HG03066 (cell line): ENCODE results near the gene FAM216A.

Source experiments
- ATAC-seq: cut with Tn5 transposase; IDR thresholded peaks from one replicate; pipeline ENCODE4 v1.9.1; 2021; ENCODE audit warnings: low read depth; ENCODE audit not compliant: unreplicated experiment

The FAM216A gene

DNA sequence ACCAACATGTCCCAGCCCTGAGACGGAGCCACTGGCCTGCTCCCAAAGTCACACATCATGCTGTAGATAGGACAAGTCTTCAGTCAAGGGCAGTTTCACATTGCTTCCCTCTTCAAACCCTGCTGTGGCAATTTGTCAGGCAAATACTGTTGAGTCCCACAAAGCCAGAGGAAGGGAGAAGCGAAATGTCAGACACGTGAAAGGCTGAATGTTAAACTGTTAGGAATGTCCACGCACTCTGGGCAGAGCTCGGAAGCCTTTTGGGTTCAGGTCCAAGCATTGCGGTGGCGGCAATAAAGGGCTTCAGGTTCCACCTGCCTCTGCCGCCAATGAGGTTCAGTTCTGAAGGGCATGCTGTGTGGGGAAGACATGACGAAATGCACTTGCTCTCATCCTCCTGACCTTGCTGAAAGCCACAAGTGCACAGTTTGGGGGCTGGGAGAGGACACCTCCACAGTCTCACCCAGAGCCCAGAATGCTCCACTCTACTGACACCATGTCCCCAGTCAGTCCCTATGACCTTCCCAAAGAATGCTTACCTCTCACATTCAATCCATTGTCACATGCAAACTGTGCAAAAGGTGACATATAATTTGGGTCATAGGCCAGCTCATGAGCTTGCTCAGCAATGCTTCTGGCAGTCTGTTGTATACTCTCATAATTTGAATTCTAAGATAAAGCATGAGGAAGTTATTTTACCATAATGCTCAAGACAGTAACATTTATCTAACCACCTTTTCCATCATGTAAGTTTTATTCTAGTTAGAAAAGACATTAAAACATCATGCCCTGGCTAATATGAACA is 69.2 kb downstream of the FAM216A start:
- ATAC-seq = no peak

DNA sequence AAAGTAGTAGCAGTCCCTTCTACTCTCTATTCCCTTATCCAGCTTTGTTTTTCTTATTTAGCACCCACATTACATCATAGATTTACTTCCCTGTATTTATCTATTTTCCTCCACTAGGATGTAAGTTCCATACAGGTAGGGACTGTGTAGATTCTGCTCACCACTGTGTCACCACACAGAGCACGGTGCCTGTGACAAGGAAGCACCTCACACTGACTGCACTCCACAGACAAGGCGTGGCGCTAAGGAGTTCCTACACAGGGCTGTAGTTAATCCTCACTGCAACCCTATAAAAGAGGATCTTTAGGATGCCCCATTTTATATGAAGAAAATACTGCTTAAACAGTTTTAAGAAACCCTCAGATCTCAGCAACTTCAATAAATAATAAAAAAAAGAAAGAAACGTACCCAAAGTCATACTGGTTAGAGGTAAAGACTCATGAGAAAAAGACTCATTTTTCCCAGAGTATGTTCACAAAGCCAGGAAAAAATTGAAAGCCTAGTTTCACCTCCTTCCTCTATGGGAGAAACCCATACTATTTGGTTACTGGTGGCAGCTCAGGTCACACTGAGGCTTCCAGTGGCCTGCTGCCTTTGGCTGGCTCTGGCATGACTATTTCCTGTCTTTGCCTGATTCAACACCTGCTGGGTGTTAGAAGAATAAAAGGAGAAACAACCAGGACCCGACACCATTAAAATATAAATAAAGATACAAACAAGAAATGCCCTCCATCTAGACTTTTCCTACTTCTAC is 70.4 kb downstream of the FAM216A start:
- ATAC-seq = no peak
